AG04449 (cell line): ENCODE measurements around the gene CFAP141.

Experiments
- CTCF ChIA-PET: fragments of 350-600 bp; formaldehyde crosslinking; extraction: SDS; loops from one replicate; lab custom pipeline; 2021; ENCODE audit warnings: antibody characterized with exemption; lab: Yijun Ruan, JAX
- POLR2A ChIA-PET: fragments of 400-600, 350-600 bp; formaldehyde crosslinking; extraction: SDS; loops from one replicate; lab custom pipeline; 2020; ENCODE audit warnings: antibody characterized with exemption, inconsistent platforms; lab: Yijun Ruan, JAX
- DNase-seq: peaks from one replicate; pipeline ENCODE4 v3.0.0-alpha.2; 2010; ENCODE audit warnings: low read depth, low spot score
- H3K4me3 ChIP-seq: 2 replicates; pipeline ENCODE4 v1.5.1; 2011; ENCODE audit warnings: low read depth, mild to moderate bottlenecking, control low read depth, low read length
- TF ChIP-seq, protein P1 (sequence below): IDR thresholded peaks from one replicate; pipeline ENCODE4 v1.5.1; 2011; ENCODE audit warnings: mild to moderate bottlenecking, moderate library complexity, low read length, control low read depth, inconsistent platforms; ENCODE audit not compliant: insufficient read depth; ENCODE audit errors: missing control alignments

Gene CFAP141

DNA sequence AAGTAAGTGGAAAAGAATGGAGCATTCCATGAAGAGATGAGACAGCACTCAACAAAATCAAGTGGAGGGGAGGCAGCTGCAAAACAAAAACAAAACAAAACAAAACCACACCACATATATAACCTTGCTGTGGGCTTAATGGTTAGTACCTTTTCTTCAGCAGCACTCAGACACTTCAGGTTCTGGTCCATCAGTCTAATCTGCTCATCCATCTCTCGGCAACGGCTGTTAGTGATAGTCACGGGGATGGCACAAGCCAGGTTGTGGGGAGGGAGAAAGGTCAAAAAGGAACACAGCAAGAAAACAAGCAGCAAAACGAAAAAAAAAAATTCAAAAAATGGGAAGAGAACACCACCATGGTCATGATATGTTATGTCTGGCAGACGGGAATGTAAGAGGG is 34.3 kb downstream of the CFAP141 start:
- TF ChIP-seq, protein P1, sequence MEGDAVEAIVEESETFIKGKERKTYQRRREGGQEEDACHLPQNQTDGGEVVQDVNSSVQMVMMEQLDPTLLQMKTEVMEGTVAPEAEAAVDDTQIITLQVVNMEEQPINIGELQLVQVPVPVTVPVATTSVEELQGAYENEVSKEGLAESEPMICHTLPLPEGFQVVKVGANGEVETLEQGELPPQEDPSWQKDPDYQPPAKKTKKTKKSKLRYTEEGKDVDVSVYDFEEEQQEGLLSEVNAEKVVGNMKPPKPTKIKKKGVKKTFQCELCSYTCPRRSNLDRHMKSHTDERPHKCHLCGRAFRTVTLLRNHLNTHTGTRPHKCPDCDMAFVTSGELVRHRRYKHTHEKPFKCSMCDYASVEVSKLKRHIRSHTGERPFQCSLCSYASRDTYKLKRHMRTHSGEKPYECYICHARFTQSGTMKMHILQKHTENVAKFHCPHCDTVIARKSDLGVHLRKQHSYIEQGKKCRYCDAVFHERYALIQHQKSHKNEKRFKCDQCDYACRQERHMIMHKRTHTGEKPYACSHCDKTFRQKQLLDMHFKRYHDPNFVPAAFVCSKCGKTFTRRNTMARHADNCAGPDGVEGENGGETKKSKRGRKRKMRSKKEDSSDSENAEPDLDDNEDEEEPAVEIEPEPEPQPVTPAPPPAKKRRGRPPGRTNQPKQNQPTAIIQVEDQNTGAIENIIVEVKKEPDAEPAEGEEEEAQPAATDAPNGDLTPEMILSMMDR, result no peak
- ChIA-PET POLR2A (no interaction called here), CTCF (interaction anchor here (1.2 kb wide), 1 partner anchor 12 kb away, joined by 3 read pairs; no protein-coding TSS in a partner anchor)
- DNase-seq, result no peak
- no peak overlapping the region for H3K4me3 ChIP-seq

DNA sequence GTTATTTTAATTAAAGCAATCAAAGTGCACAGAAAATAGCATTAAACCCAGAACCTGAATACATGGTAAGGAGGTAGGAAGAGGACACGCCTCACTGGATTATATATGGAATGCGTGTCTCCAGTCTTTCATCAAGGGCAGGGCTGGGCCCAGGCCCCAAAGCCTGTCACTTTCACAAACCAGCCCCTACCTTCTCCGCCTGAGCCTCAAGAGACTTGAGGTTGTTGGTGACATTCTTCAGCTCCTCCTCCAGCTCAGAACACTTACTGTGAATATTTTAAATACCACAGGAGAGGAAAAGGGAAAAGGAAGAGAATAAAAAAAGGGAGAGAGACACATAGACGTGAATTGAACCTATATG is 34.9 kb downstream of the CFAP141 start:
- TF ChIP-seq, protein P1, result no peak
- ChIA-PET POLR2A (no interaction called here), CTCF (interaction anchor here (1.2 to 1.4 kb wide), 2 partner anchors 9 to 11 kb away, joined by 3 to 4 read pairs; no protein-coding TSS in a partner anchor)
- H3K4me3 ChIP-seq, result no peak overlapping the region
- no peak for DNase-seq

DNA sequence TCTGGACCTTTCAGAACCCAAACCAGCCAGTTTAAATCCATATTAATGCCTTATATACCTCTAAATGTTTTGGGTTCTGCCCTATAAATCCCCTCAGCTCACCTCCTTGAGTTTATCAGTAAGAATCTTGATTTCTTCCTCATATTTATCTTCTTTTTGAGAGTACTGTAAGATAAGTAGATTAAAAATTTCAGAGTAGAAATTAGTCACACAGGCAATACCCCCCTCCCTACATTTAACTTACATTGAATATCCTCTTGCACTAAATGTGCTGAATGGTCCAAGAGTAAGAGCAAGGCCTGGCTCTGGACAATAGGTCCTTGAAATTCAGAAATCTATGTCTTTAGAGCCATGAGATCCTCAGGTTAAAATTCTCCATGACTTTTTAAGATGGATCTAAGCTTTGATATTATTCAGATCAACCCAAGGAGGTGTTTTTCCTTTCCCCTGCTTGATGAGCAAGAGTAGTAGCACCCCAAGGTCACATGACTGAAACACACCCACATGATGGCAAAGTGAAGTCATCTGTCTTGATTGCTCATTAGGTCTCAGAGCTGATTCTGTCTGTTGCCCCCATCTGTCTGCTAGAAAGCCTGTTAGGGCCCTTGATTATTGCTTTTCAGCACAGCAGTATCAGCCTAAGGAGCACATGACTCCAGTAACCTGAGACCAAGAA is 35.4 kb downstream of the CFAP141 start:
- no peak overlapping the region for H3K4me3 ChIP-seq
- no peak for DNase-seq
- ChIA-PET POLR2A (interaction anchor here (0.6 to 1.0 kb wide), 2 partner anchors 11 to 77 kb away, joined by 3 to 5 read pairs; no protein-coding TSS in a partner anchor), CTCF (interaction anchor here (1.2 to 1.4 kb wide), 2 partner anchors 9 to 11 kb away, joined by 3 to 4 read pairs; no protein-coding TSS in a partner anchor)
- TF ChIP-seq, protein P1, result no peak

DNA sequence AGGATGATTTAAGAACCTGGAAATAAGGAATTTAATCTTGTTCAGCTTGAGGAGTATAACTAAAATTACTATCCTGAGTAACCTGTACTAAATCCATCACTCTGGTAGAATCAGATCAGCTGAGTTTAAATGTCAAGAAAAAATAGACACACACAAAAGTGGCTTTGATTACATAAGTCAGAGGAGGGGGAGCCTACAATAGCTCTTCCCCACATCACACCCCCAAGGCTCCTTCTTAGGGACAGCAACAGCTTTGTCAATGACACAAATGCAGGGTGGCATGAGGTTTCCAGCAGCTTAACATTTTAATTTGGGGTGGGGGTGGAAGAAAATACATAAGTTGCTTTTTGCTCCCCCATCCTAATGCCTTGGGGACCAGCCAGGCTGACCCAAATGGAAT is 38.7 kb downstream of the CFAP141 start:
- TF ChIP-seq, protein P1, result no peak
- ChIA-PET POLR2A (no interaction called here), CTCF (interaction anchor here (1.0 kb wide), 1 partner anchor 10 kb away, joined by 3 read pairs; no protein-coding TSS in a partner anchor)
- H3K4me3 ChIP-seq, result no peak overlapping the region
- no peak for DNase-seq

DNA sequence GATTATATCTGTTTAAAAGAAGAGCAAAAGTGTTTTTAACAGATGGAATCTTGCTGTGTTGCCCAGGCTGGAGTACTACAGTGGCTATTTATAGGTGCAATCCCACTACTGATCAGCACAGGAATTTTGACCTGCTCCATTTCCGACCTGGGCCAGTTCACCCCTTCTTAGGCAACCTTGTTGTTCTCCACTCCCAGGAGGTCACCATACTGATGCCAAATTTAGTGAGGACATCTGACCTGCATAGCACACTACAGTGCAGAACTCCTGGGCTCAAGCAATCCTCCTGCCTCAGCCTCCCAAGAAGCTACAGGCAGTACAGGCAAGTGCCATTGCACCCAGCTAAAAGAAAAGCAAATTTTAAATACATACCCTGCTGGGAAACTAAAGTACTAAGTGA is 39.9 kb downstream of the CFAP141 start:
- no peak overlapping the region for H3K4me3 ChIP-seq
- ChIA-PET POLR2A (no interaction called here), CTCF (no interaction called here)
- no peak for DNase-seq
- TF ChIP-seq, protein P1, result no peak

DNA sequence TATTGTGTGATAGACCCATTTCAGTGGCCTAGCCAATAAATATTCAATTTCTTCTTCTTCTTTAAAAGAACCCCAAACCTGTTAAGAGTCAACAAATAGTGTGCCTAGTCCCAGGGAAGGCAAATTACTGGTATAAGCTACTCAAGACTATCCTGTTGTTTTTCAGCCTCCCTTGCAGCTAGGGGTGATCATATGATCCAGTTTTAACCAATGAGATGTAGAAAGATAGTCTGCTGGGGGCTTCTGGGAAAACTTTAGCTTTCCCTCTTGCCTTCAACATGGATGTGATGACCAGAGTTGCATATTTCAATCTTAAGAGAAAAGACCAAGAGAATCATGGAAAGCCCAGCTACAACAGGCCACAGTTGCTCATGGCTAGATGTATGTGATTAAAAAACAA is 46.6 kb downstream of the CFAP141 start:
- ChIA-PET POLR2A (no interaction called here), CTCF (interaction anchor here (0.8 to 1.4 kb wide), 2 partner anchors 10 to 12 kb away, joined by 3 read pairs; no protein-coding TSS in a partner anchor)
- H3K4me3 ChIP-seq, result no peak overlapping the region
- TF ChIP-seq, protein P1, result no peak
- no peak for DNase-seq
